Measurements from ENCODE around the gene COPS8.

The COPS8 gene

GRCh38 chr2:237085248-237086221 is at the start of gene COPS8:
COPS8 (plus strand) TSS chr2:237085889; CDS start chr2:237085965, 76 bp downstream.
- peak; percentile 81 to 86 for DNase-seq (ENCODE audit: extremely low read depth in 1 of 2, low read depth in 1 of 2)

DNA sequence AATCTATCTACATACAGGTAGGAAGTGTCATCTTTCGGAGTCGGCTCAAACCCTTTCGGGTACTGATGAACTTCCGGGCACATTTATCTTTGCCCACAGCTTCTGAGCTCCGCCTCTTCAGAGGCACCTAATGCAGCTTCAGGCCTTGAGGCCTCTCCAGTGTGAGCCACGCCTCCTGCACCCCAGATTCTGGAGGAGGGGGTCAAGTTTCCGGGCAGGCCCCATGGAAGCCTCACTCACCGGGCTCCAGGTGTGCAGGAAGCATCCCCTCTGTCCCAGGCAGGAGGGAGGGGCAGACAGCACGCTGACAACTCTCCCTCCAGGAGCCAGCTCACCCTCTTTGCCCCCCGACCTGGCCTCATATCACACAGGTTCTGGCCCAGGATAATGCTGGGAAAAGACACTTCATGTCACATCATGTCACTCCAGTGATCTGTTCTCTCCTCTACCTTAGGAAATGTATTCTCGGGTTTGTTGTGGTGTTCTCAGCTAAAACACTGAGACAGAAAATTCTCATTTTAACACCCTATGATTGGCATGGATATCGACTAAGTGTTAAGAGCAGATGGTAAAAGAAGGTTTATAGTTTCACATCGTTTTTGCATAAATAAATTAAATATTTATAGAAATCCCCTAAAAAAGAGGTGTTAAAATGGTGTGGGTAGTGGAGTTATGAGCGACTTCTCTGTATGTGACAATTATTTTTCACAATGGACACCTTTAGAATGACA is 46.2 kb upstream of the COPS8 start:
- DNase-seq (ENCODE audit: extremely low read depth in 1 of 2, low read depth in 1 of 2) = no peak

GRCh38 chr2:237041231-237041630 is 44.5 kb upstream of the COPS8 start:
- no peak for DNase-seq (ENCODE audit: extremely low read depth in 1 of 2, low read depth in 1 of 2)

GRCh38 chr2:237042101-237042500 is 43.6 kb upstream of the COPS8 start:
- no peak for DNase-seq (ENCODE audit: extremely low read depth in 1 of 2, low read depth in 1 of 2)

- no peak for DNase-seq (ENCODE audit: extremely low read depth in 1 of 2, low read depth in 1 of 2)
These were observed 41.8 kb upstream of the COPS8 start for GRCh38 chr2:237043866-237044265.

GRCh38 chr2:237044281-237044680 is 41.4 kb upstream of the COPS8 start:
- DNase-seq (ENCODE audit: extremely low read depth in 1 of 2, low read depth in 1 of 2) = no peak

GRCh38 chr2:237045449-237045848 is 40.2 kb upstream of the COPS8 start:
- DNase-seq (ENCODE audit: extremely low read depth in 1 of 2, low read depth in 1 of 2) = no peak

- no peak for DNase-seq (ENCODE audit: extremely low read depth in 1 of 2, low read depth in 1 of 2)
These were observed 37.1 kb upstream of the COPS8 start for GRCh38 chr2:237048595-237048994.

DNA sequence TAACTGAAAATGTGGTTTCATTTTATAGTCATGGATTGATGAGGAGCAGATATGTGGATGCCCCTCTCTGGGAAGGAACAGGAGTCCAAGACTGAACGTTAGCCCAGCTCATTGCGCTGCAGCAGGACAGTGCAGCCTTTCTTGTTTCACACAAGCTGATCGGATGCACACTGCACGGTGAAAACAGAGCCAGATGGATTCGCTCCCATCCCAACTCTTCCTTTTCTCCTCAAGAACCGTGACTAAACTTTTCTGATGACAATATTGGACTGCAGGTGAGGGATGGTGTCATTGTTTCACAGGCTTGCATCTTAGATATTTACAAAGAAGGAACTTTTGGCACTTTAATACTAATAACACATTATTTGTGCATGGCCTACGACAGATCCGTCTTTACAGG is 33.8 kb upstream of the COPS8 start:
- DNase-seq (ENCODE audit: extremely low read depth in 1 of 2, low read depth in 1 of 2) = no peak

- DNase-seq (ENCODE audit: extremely low read depth in 1 of 2, low read depth in 1 of 2) = no peak
These were observed 32.6 kb upstream of the COPS8 start for GRCh38 chr2:237053066-237053465.

GRCh38 chr2:237055386-237056100 is 30.1 kb upstream of the COPS8 start:
- DNase-seq (ENCODE audit: extremely low read depth in 1 of 2, low read depth in 1 of 2) = no peak

DNA sequence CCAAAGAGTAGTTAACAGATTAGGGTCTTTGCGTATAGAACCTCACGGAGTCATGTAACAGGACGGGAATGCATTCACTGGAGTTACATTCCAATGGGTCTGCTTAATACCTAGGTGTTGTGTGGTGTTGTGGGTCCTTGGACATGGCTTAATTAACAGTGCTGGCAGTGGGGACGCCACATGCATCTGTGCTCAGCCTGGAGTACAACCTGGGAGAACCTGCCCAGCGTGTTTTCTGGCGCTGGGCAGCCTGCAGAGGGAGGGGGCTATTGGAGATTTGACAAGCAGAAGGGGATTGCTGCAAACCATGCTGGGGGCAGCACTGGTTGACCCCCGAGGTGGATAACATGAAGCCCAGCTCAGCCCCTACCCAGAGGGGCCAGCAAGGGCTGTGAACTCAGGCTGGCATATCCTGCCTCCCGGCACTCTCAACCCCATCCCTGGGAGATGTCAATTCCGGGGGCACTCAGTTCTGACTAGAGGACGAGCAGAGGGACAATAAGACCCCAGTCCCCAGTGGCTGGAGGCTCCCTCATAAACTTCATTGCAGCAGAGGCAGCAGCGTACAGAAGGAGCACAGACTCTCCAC is 29.3 kb upstream of the COPS8 start:
- no peak for DNase-seq (ENCODE audit: extremely low read depth in 1 of 2, low read depth in 1 of 2)

GRCh38 chr2:237057107-237057506 is 28.6 kb upstream of the COPS8 start:
- no peak for DNase-seq (ENCODE audit: extremely low read depth in 1 of 2, low read depth in 1 of 2)

GRCh38 chr2:237057893-237058300 is 27.8 kb upstream of the COPS8 start:
- no peak for DNase-seq (ENCODE audit: extremely low read depth in 1 of 2, low read depth in 1 of 2)

DNA sequence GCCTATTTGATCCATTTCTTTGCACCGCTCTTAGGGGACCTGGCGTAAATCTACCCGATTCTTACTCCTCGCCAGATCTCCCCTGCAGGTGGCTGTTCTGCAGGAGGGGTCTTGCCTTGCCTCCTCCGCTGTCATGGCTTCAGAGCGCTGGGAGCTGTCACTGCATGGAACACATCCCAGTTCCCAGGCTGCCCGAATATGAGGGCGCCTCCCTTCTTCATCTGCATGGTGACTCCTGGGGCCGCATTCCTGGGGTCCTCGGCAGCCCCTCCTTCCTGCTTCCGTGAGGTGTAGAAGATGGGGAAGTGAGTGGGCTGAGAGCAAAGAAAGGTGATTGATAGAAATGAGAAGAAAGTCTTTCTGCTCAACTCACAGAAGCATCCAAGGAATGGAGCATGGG is 27.3 kb upstream of the COPS8 start:
- no peak for DNase-seq (ENCODE audit: extremely low read depth in 1 of 2, low read depth in 1 of 2)

DNA sequence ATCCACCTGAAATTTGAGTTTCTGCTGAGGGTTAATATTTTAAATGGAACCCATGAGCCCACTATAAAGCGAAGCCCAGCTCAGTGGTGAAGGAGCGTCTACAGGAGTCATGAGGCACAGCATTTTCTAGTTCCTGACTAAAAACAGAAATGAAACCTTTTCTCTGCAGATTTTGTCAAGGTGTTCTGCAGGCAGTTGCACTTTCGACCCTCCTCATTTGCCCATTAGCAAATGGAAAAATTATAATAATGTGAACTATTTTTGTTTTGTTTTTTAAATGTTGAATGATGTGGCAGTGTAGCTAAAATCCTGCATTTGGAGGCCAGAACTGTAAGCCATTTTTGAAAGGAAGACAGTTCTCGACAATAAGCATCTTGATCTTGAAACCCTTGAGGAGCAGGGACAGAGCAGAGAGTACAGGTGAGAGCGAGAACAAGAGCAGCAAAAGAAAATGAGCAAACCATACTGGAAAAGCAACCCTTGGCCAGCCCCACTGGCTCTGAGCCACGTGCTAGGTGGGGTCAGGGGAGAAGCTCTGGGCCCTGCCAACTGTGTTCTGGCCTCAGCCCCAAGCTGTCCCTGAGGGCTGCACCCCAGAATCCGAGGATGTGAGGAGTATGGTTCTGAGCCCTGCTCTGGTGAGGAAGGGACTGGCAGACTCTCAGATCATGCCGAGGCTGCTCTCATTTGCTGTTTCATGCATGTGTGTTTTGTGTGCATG is 26.4 kb upstream of the COPS8 start:
- DNase-seq (ENCODE audit: extremely low read depth in 1 of 2, low read depth in 1 of 2) = no peak

GRCh38 chr2:237060534-237061312 is 25.0 kb upstream of the COPS8 start:
- no peak for DNase-seq (ENCODE audit: extremely low read depth in 1 of 2, low read depth in 1 of 2)

DNA sequence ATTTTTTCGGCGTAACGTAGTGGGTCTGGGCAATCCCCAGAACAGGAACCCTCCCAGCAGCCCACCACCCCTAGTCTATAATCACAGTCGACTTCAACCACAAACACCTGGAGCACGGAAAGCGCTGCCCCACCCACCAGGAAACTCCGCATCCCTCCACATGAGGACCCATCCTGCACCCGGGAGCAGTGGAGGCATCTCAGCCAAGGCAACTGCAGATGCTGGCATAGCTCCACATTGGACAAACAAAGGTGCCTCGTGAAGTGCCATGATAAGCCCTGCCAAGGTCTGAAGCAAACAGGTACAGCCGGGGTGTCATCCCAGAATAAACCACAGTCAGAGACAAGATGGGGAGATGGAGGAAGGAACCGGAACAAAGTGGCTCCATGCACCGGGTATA is 24.3 kb upstream of the COPS8 start:
- no peak for DNase-seq (ENCODE audit: extremely low read depth in 1 of 2, low read depth in 1 of 2)

DNA sequence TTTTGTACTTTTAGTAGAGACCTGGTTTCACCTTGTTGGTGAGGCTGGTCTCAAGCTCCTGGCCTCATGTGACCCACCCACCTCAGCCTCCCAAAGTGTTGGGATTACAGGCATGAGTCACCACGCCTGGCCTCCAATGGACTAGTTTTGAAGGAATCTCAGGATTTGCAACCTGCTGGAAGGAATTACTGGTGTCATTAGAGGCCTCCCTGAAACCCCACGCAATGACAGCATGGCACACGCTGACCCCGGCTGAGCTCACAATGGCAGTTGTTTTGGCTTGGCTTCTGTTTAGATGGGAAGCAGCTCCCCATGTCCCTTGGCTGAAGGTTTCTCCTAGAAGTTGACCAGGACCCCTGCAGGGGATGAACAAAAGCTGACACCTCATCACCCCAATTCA is 23.1 kb upstream of the COPS8 start:
- DNase-seq (ENCODE audit: extremely low read depth in 1 of 2, low read depth in 1 of 2) = no peak

Data from stimulated activated CD8-positive, alpha-beta memory T cell treated with anti-CD3 and anti-CD28 coated beads, Interleukin-7, amount 100 ng/mL, for 48 hours (primary cell).